Measurements from ENCODE around the gene OR52B2.

OR52B2 gene

DNA sequence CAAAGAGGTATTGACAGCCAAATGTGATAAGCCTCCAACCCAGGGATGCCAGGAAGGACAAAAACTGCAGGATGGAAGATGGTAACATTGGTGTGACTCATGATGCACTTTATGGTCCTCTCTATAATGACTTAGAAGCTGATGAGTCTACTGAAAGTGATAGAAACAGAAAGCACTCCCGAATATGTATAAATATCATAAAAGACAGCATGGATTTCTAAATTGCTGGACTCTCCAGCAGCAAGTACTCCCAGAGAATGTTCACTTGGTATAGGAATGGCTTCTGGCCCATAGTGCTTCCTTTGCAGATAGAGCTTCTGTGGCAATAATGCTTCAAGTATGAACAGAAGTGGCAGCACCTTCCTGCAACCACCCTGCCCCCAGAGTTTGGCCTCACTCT lies at the start of gene OR52B2:
Gene OR52B2, minus strand, starts transcription at position 101 of the 400 bp plus-strand sequence. Its CDS starts 0 bp downstream, at position 101.
- no peaks in the 10 kb centered on the region for H3K79me2 ChIP-seq (ENCODE audit: control insufficient read depth, insufficient read depth, low read length, unreplicated experiment)
- no peaks in the 10 kb centered on the region for H3K36me3 ChIP-seq (ENCODE audit: insufficient read depth, low read length)
- peaks cover 46% of the 10 kb centered on the region for H3K27me3 ChIP-seq (ENCODE audit: insufficient read depth, low read length)
- no peaks in the 10 kb centered on the region for H3K4me1 ChIP-seq (ENCODE audit: control insufficient read depth, insufficient read depth, low read length, unreplicated experiment)
- no peak within 1 kb of the TSS for H2AFZ ChIP-seq (ENCODE audit: low read length, unreplicated experiment)
- H3K27ac ChIP-seq (ENCODE audit: low read depth, low read length): no peak within 1 kb of the TSS
- no peak within 1 kb of the TSS for H3K4me3 ChIP-seq (ENCODE audit: low read depth, low read length)

DNA sequence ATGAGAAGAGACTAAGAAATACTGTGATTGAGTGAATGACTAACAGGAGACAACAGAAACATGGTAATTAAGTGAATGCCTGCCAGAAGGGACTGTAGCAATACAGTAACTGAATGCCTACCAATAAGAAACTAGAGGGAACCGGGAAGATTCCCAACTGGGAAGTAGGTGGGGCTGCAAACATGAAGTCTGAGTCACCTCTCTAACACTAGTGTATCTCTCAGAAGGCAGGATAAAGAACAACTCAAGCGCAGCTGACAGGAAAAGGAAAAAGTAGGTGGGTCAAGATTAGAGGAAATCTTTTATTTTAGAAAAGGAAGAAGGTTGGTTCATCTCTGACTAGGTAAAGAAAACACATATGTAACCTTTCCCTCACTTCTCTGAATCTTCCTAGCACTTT lies 49.2 kb upstream of the OR52B2 start:
- no peak overlapping the region for H3K4me3 ChIP-seq (ENCODE audit: low read depth, low read length)
- no peak overlapping the region for H2AFZ ChIP-seq (ENCODE audit: low read length, unreplicated experiment)
- H3K27me3 ChIP-seq (ENCODE audit: insufficient read depth, low read length): no peaks in the 10 kb centered on the region
- peak overlapping the region; percentile 47 for H3K27ac ChIP-seq (ENCODE audit: low read depth, low read length)
- no peaks in the 10 kb centered on the region for H3K79me2 ChIP-seq (ENCODE audit: control insufficient read depth, insufficient read depth, low read length, unreplicated experiment)
- H3K36me3 ChIP-seq (ENCODE audit: insufficient read depth, low read length): peaks cover 27% of the 10 kb centered on the region
- peaks cover 13% of the 10 kb centered on the region for H3K4me1 ChIP-seq (ENCODE audit: control insufficient read depth, insufficient read depth, low read length, unreplicated experiment)

DNA sequence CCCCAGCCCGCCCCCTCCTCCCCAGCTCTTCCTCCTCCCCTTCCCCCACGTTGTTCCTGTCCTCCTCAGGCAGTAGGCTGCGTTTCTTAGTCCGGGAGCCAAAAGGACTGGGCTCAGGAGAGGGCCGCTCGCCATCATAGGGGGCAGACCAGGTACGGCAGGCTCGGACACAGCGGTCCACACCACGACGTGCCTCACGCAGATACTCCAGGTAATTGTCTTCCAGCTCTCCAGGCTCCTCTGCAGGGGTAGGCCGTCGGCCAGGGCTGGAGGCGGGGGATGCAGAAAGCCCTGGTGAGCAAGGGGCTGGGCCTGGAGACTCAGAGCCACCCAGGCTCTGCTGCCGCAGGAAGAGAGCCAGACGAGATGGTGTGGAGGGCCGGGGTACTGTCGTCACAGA lies 47.6 kb upstream of the OR52B2 start:
- H3K79me2 ChIP-seq (ENCODE audit: control insufficient read depth, insufficient read depth, low read length, unreplicated experiment): no peaks in the 10 kb centered on the region
- H3K36me3 ChIP-seq (ENCODE audit: insufficient read depth, low read length): peaks cover 33% of the 10 kb centered on the region
- peaks cover 13% of the 10 kb centered on the region for H3K4me1 ChIP-seq (ENCODE audit: control insufficient read depth, insufficient read depth, low read length, unreplicated experiment)
- no peak overlapping the region for H3K27ac ChIP-seq (ENCODE audit: low read depth, low read length)
- H2AFZ ChIP-seq (ENCODE audit: low read length, unreplicated experiment): no peak overlapping the region
- H3K4me3 ChIP-seq (ENCODE audit: low read depth, low read length): no peak overlapping the region
- H3K27me3 ChIP-seq (ENCODE audit: insufficient read depth, low read length): no peaks in the 10 kb centered on the region

DNA sequence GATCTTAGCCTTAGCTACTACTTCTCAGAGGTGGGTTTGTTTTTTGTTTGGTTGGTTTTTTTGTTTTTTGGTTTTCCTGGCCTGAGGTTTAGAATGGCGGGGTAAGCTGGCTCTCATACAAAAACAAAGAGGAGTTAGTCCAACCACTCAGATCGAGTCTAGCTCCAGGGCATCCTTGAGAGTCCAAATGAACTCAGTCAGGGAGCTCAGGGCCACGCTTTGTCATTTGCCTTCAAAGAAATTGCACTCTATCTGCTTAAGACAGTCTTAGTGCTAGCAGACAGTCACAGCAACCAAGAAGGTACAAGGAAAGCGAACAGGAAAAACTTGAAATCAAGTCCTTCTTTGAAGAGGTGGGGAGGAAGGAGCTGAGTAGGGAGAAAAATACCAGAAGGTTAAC lies 46.4 kb upstream of the OR52B2 start:
- Histone ChIP-seq H3K4me1 (ENCODE audit: control insufficient read depth, insufficient read depth, low read length, unreplicated experiment) (peaks cover 13% of the 10 kb centered on the region), H2AFZ (ENCODE audit: low read length, unreplicated experiment) (no peak overlapping the region), H3K27ac (ENCODE audit: low read depth, low read length) (no peak overlapping the region), H3K4me3 (ENCODE audit: low read depth, low read length) (no peak overlapping the region), H3K27me3 (ENCODE audit: insufficient read depth, low read length) (no peaks in the 10 kb centered on the region), H3K36me3 (ENCODE audit: insufficient read depth, low read length) (peaks cover 28% of the 10 kb centered on the region), H3K79me2 (ENCODE audit: control insufficient read depth, insufficient read depth, low read length, unreplicated experiment) (no peaks in the 10 kb centered on the region)

DNA sequence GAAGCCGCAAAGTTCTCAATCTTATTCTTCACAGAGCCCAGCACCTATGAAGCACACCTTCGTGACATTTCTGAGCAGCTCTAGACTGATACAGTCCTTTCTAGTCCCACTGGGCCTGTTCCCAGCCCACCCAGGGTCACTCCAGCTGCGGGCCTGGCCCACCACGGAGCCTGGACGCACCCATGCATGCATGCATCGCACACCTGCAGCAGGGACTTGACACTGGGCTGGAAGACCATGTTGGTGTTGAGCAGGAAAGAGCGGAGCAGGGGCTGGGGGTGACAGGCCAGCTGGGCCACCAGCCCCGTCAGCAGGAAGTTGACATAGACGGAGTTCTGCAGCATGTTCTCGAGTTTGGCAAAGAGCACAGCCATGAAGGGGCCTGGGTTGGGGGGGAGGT lies 44.4 kb upstream of the OR52B2 start:
- Histone ChIP-seq H3K4me1 (ENCODE audit: control insufficient read depth, insufficient read depth, low read length, unreplicated experiment) (peaks cover 7% of the 10 kb centered on the region), H3K79me2 (ENCODE audit: control insufficient read depth, insufficient read depth, low read length, unreplicated experiment) (no peaks in the 10 kb centered on the region), H3K27me3 (ENCODE audit: insufficient read depth, low read length) (no peaks in the 10 kb centered on the region), H3K4me3 (ENCODE audit: low read depth, low read length) (no peak overlapping the region), H3K36me3 (ENCODE audit: insufficient read depth, low read length) (peaks cover 21% of the 10 kb centered on the region), H2AFZ (ENCODE audit: low read length, unreplicated experiment) (no peak overlapping the region), H3K27ac (ENCODE audit: low read depth, low read length) (no peak overlapping the region)

DNA sequence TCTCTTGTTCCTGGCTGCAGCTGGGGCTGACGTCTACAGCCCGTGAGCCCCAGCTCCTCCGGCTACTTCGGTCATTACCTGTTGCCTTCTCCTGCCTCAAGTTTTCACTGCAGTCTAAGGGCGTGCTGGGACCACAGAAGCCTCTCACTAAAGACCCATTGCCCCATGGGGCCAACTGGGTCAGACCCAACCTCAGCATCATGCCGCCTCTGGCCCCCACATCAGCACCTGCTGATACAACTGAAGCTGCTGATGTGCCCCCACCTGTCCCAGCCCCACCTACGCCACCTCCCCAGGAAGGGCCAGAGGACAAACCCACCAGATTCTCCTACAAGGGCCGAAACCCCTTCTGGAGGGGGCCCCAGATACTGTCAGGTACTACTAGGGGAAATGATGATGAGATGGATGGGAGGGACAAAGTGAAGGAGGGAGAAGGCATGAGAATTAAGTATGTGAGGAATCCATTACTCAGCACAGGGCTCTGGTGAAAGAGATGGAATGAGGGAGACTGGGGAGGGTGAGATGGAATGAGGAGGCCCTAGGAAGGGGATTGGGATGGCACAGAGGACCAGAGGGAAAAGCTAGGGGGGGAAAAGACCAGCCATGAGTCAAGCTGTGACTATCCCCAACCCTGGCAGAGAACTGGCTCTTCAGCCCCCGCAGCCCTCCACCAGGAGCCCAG lies 40.3 kb upstream of the OR52B2 start:
- Histone ChIP-seq H3K4me3 (ENCODE audit: low read depth, low read length) (no peak overlapping the region), H3K36me3 (ENCODE audit: insufficient read depth, low read length) (peaks cover 13% of the 10 kb centered on the region), H3K27ac (ENCODE audit: low read depth, low read length) (no peak overlapping the region), H2AFZ (ENCODE audit: low read length, unreplicated experiment) (no peak overlapping the region), H3K79me2 (ENCODE audit: control insufficient read depth, insufficient read depth, low read length, unreplicated experiment) (no peaks in the 10 kb centered on the region), H3K4me1 (ENCODE audit: control insufficient read depth, insufficient read depth, low read length, unreplicated experiment) (no peaks in the 10 kb centered on the region), H3K27me3 (ENCODE audit: insufficient read depth, low read length) (no peaks in the 10 kb centered on the region)

DNA sequence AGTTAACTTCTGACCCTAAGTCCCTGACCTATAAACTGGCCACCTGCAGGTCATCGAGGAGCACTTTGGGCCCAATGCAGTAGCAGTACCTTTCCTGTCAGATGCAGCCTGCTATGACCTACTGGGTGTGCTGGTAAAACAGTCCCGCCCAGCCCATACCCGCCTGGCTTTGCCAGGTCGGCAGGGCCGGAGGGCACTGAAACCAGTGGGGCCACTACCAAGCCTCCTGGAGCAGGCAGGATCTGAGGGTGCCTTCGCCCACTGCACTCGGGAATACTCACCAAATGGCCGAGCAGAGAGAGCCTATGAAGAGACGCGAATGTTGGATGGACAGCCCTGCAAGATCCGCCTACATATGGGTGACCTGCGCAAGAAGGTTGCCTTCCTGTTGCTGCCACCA lies 39.7 kb upstream of the OR52B2 start:
- no peaks in the 10 kb centered on the region for H3K79me2 ChIP-seq (ENCODE audit: control insufficient read depth, insufficient read depth, low read length, unreplicated experiment)
- H3K27ac ChIP-seq (ENCODE audit: low read depth, low read length): no peak overlapping the region
- H2AFZ ChIP-seq (ENCODE audit: low read length, unreplicated experiment): no peak overlapping the region
- H3K4me3 ChIP-seq (ENCODE audit: low read depth, low read length): no peak overlapping the region
- no peaks in the 10 kb centered on the region for H3K27me3 ChIP-seq (ENCODE audit: insufficient read depth, low read length)
- peaks cover 7% of the 10 kb centered on the region; the same call in 1 of the 2 replicates for H3K36me3 ChIP-seq (ENCODE audit: insufficient read depth, low read length)
- H3K4me1 ChIP-seq (ENCODE audit: control insufficient read depth, insufficient read depth, low read length, unreplicated experiment): no peaks in the 10 kb centered on the region

DNA sequence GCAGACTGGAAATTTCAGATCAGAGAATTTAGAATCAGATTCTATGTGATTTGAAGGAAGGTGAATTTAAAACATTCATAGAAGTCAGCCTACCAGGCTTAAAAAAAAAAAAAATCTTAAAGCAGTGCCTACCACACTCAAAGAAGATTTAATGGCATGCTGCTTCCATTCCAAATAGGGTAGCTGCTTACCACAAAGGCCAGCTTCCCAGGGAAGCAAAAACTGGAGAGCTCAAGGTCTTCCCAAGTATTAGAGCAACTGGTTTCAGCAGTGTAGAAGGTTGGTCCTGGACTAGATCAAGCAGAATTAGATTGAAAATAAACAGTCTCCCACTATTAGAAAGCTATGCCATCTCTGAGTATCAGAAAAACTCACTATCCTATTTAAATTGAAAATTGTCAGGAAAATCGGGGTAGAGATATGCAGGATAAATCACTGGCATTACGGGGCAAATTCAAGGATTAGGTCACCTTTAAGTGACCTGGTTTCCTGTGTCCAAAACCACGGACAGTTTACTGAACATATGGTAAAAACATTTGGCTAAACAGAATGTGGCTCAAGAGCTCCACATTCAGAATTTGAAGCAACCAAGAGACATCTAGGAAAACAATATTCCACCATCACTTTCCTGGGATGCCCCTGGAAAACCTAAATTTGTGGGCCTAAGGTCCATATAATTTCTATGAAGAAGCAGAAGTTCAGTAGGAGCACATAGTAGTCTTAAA lies 36.5 kb upstream of the OR52B2 start:
- Histone ChIP-seq H3K79me2 (ENCODE audit: control insufficient read depth, insufficient read depth, low read length, unreplicated experiment) (no peaks in the 10 kb centered on the region), H3K4me1 (ENCODE audit: control insufficient read depth, insufficient read depth, low read length, unreplicated experiment) (no peaks in the 10 kb centered on the region), H3K36me3 (ENCODE audit: insufficient read depth, low read length) (no peaks in the 10 kb centered on the region), H3K4me3 (ENCODE audit: low read depth, low read length) (no peak overlapping the region), H3K27me3 (ENCODE audit: insufficient read depth, low read length) (no peaks in the 10 kb centered on the region), H3K27ac (ENCODE audit: low read depth, low read length) (no peak overlapping the region), H2AFZ (ENCODE audit: low read length, unreplicated experiment) (no peak overlapping the region)

DNA sequence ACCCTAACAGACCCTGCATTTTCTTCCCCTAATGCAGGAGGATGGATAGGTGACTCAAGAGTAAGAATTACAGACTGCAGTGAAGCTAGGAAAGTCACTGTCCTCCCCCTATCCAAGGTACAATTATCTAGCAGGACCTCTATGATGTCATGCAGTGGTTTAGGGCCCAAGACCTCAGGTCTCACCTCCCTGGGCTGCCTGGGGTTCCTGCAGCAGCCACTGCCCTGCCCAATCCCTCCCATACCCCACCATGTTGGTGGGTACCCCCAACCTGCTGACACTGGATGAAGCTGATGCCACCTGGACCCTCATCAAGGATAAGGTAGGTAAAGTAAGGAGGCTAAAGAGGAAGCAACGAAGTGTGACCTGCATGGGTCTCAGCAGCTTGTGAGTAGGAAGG lies 35.2 kb upstream of the OR52B2 start, which contains the start of gene C11orf42:
Gene C11orf42, plus strand, starts transcription at position 192 of the 400 bp plus-strand sequence. Its CDS starts 59 bp downstream, at position 251.
- no peaks in the 10 kb centered on the region for H3K4me1 ChIP-seq (ENCODE audit: control insufficient read depth, insufficient read depth, low read length, unreplicated experiment)
- H3K36me3 ChIP-seq (ENCODE audit: insufficient read depth, low read length): no peaks in the 10 kb centered on the region
- H2AFZ ChIP-seq (ENCODE audit: low read length, unreplicated experiment): no peak within 1 kb of the TSS

DNA sequence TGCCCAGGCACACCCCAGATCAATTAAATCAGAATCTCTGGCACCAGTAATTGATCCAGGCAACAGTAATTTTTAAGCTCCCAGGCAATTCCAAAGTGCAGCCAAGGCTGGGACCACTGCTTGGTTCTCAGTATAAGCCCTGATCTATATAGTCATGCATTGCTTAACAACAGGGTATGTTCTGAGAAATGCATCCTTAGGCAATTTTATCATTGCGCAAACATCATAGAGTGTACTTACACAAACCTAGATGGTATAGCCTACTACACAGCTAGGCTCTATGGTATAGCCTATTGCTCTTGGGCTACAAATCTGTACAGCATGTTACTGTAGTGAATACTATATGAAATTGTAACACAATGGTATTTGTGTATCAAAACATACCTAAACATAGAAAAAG lies 34.6 kb upstream of the OR52B2 start:
- H3K4me3 ChIP-seq (ENCODE audit: low read depth, low read length): no peak overlapping the region
- no peaks in the 10 kb centered on the region for H3K4me1 ChIP-seq (ENCODE audit: control insufficient read depth, insufficient read depth, low read length, unreplicated experiment)
- no peaks in the 10 kb centered on the region for H3K27me3 ChIP-seq (ENCODE audit: insufficient read depth, low read length)
- no peaks in the 10 kb centered on the region for H3K36me3 ChIP-seq (ENCODE audit: insufficient read depth, low read length)
- H2AFZ ChIP-seq (ENCODE audit: low read length, unreplicated experiment): no peak overlapping the region
- H3K27ac ChIP-seq (ENCODE audit: low read depth, low read length): no peak overlapping the region
- no peaks in the 10 kb centered on the region for H3K79me2 ChIP-seq (ENCODE audit: control insufficient read depth, insufficient read depth, low read length, unreplicated experiment)

More for the DNA sequence above, 35.2 kb upstream of the OR52B2 start, which contains the start of gene C11orf42:
- H3K79me2 ChIP-seq (ENCODE audit: control insufficient read depth, insufficient read depth, low read length, unreplicated experiment): no peaks in the 10 kb centered on the region
- H3K27me3 ChIP-seq (ENCODE audit: insufficient read depth, low read length): no peaks in the 10 kb centered on the region
- H3K4me3 ChIP-seq (ENCODE audit: low read depth, low read length): no peak within 1 kb of the TSS
- no peak within 1 kb of the TSS for H3K27ac ChIP-seq (ENCODE audit: low read depth, low read length)

DNA sequence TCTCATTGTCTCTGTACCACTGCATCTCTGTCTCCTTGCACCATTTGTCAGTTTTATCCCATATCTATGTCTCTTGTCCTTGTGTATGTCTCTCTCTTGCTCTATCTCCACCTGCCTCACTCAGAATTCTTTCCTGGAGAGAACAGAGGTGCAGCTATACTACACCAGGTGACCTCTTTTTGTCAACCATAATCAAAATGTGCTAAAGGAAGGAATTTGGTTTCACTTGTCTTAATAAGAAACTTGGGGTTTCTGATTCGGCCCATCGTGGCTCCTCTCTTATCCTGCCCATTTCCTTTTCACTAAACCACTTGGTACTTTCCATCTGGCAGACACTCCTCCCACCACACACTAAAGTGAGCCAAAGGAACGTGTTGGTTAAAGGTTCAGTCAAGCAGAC lies 33.2 kb upstream of the OR52B2 start:
- Histone ChIP-seq H3K27ac (ENCODE audit: low read depth, low read length) (no peak overlapping the region), H3K4me1 (ENCODE audit: control insufficient read depth, insufficient read depth, low read length, unreplicated experiment) (no peaks in the 10 kb centered on the region)

More for the DNA sequence above, 33.2 kb upstream of the OR52B2 start:
- no peak overlapping the region for H2AFZ ChIP-seq (ENCODE audit: low read length, unreplicated experiment)
- no peaks in the 10 kb centered on the region for H3K79me2 ChIP-seq (ENCODE audit: control insufficient read depth, insufficient read depth, low read length, unreplicated experiment)
- H3K4me3 ChIP-seq (ENCODE audit: low read depth, low read length): no peak overlapping the region
- no peaks in the 10 kb centered on the region for H3K27me3 ChIP-seq (ENCODE audit: insufficient read depth, low read length)
- H3K36me3 ChIP-seq (ENCODE audit: insufficient read depth, low read length): no peaks in the 10 kb centered on the region

Measured in ACC112 (cell line).